LNCaP clone FGC (cell line): ENCODE measurements around the gene UBE2O.
"Not testable (repeated sequence)": the region's sequence is repeated elsewhere in the genome, so short reads cannot be mapped to it uniquely, and the experiment has no call there.

Source experiments
- DNase-seq: peaks from one replicate; pipeline ENCODE4 v3.0.0-alpha.2; 2011; ENCODE audit warnings: low read depth
- H3K4me3 ChIP-seq: 2 replicates; pipeline ENCODE4 v1.5.1; 2011; ENCODE audit warnings: mild to moderate bottlenecking, low read depth, low read length, control low read depth
- TF ChIP-seq, protein P1 (sequence below): IDR thresholded peaks from 2 replicates; pipeline ENCODE4 v1.5.1; 2012; ENCODE audit warnings: mild to moderate bottlenecking; ENCODE audit not compliant: control insufficient read depth, insufficient read depth; ENCODE audit errors: extremely low read depth

The UBE2O gene

DNA sequence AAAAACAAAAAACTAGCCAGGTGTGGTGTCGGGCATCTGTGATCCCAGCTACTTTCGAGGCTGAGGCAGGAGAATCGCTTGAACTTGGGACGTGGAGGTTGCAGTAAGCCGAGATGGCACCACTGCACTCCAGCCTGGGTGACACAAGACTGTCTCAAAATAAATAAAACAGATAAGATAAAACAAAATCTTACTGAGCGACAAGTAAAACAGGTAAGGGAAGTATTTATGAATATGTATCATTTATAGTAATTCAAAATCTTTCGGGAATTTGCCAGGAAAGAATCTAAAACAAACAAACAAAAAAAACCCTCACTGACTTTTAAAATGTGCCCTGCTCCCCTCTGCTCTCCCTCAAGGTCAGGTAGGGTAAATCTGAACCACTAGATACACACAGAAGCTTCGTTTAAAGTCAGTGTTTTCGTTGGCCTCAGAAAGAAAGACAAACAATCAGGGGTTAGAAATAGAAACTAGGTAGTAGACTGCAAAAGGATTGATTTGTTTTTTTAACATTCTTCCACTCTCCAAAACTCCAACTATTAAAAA is 101.4 kb downstream of the UBE2O start:
- no peak overlapping the region for H3K4me3 ChIP-seq
- TF ChIP-seq, protein P1, sequence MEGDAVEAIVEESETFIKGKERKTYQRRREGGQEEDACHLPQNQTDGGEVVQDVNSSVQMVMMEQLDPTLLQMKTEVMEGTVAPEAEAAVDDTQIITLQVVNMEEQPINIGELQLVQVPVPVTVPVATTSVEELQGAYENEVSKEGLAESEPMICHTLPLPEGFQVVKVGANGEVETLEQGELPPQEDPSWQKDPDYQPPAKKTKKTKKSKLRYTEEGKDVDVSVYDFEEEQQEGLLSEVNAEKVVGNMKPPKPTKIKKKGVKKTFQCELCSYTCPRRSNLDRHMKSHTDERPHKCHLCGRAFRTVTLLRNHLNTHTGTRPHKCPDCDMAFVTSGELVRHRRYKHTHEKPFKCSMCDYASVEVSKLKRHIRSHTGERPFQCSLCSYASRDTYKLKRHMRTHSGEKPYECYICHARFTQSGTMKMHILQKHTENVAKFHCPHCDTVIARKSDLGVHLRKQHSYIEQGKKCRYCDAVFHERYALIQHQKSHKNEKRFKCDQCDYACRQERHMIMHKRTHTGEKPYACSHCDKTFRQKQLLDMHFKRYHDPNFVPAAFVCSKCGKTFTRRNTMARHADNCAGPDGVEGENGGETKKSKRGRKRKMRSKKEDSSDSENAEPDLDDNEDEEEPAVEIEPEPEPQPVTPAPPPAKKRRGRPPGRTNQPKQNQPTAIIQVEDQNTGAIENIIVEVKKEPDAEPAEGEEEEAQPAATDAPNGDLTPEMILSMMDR = no peak
- no peak for DNase-seq

GRCh38 chr17:76350463-76350862 is 102.5 kb downstream of the UBE2O start:
- DNase-seq = no peak
- TF ChIP-seq, protein P1 = no peak
- no peak overlapping the region for H3K4me3 ChIP-seq

DNA sequence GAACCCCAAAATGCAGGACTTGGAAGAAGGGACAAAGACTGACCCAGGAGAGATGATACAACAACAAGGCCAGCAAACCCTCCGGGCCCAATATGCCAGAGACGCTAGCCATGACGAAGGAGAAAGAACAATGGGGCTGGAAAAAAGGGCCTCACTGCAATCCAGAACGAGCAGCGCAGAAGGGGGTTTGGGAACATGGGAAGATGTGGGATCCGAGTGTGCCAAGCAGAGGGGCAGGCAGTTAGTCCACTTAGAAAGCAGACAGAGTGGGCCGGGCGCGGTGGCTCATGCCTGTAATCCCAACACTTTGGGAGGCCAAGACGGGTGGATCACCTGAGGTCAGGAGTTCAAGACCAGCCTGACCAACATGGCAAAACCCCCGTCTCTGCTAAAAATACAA is 106.0 kb downstream of the UBE2O start:
- not testable (repeated sequence) for H3K4me3 ChIP-seq, DNase-seq

DNA sequence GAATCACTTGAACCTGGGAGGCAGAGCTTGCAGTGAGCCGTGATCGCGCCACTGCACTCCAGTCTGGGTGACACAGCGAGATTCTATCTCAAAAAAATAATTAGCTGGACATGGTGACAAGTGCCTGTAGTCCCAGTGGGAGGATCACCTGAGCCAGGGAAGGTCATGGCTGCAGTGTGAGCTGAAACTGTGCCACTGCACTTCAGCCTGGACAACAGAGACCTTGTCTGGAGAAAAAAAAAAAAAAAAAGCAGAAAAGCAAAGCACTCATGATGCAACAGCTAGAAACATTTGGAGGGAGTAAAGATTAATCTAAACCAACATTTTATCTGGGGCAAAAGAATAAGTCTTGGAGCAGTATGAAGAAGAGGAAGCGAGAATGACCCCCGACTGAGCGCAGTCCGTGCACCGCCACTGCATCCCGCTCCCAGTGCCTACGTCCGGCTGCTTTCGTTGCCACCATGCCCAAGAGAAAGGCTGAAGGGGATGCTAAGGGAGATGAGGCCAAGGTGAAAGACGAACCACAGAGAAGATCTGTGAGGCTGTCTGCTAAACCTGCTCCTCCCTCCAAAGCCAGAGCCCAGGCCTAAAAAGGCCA is 107.5 kb downstream of the UBE2O start:
- TF ChIP-seq, protein P1 = no peak
- H3K4me3 ChIP-seq = no peak overlapping the region
- DNase-seq = no peak

DNA sequence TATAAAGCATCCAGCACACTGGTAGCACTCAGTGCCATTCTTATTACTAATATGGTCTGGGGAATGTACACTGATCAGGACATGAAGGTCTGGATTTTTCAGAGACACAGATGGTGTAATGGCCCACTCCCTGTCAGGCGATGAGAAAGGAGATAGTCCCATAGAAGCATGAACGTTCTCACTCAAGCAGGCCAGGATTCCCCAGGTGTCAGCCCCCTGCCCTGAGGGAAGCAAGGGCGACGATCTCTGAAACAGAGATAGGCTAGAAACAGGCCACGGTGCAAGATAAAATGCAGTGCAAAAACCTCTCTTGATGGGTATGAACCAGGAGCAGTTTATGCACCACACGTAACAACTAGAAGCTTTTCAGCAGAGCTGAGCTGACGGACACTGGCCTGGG is 109.8 kb downstream of the UBE2O start:
- no peak for DNase-seq
- no peak overlapping the region for H3K4me3 ChIP-seq
- TF ChIP-seq, protein P1 = no peak

GRCh38 chr17:76341301-76341700 is 111.7 kb downstream of the UBE2O start:
- DNase-seq = no peak
- H3K4me3 ChIP-seq = no peak overlapping the region
- TF ChIP-seq, protein P1 = no peak
